GM23248 (cell line): ENCODE results near the gene ADSS2. TPM values are rescaled to one million over a fixed set of nuclear protein-coding genes. Genes with fewer than 3 reads are reported as not detected.
A peak's percentile ranks its signal among the peaks of the same experiment; 100 is the strongest.

Experiments
- DNase-seq: peaks from one replicate; pipeline ENCODE4 v3.0.0-alpha.2; 2015
- H2AFZ ChIP-seq: fragments of 200-600 bp; sonication (generic); 2 replicates; pipeline ENCODE4 v1.6.1; 2016; ENCODE audit warnings: antibody characterized with exemption
- H3F3A ChIP-seq: fragments of 200-600 bp; sonication (generic); 2 replicates; pipeline ENCODE4 v1.6.1; 2016; ENCODE audit warnings: mild to moderate bottlenecking, antibody characterized with exemption, mixed run types; ENCODE audit not compliant: insufficient read depth
- H3K27ac ChIP-seq: fragments of 200-600 bp; sonication (generic); 2 replicates; pipeline ENCODE4 v1.5.1; 2016; ENCODE audit warnings: mild to moderate bottlenecking
- H3K27me3 ChIP-seq: fragments of 200-600 bp; sonication (generic); replicated peaks from 2 replicates; pipeline ENCODE4 v1.6.1; 2016; ENCODE audit warnings: mild to moderate bottlenecking; ENCODE audit not compliant: insufficient read depth
- H3K36me3 ChIP-seq: fragments of 200-600 bp; sonication (generic); 2 replicates; pipeline ENCODE4 v1.6.1; 2016; ENCODE audit warnings: low read depth, mild to moderate bottlenecking
- H3K4me1 ChIP-seq: fragments of 200-600 bp; sonication (generic); 2 replicates; pipeline ENCODE4 v1.6.1; 2016; ENCODE audit warnings: mild to moderate bottlenecking; ENCODE audit not compliant: insufficient read depth
- H3K4me2 ChIP-seq: fragments of 200-600 bp; sonication (generic); one replicate; pipeline ENCODE4 v1.6.1; 2016; ENCODE audit warnings: mild to moderate bottlenecking; ENCODE audit not compliant: unreplicated experiment
- H3K4me3 ChIP-seq: fragments of 200-600 bp; sonication (generic); 2 replicates; pipeline ENCODE4 v1.5.1; 2016; ENCODE audit warnings: mild to moderate bottlenecking
- H3K79me2 ChIP-seq: fragments of 200-600 bp; sonication (generic); 2 replicates; pipeline ENCODE4 v1.6.1; 2016; ENCODE audit warnings: mild to moderate bottlenecking; ENCODE audit not compliant: insufficient read depth
- H3K9ac ChIP-seq: fragments of 200-600 bp; sonication (generic); 2 replicates; pipeline ENCODE4 v1.6.1; 2016; ENCODE audit warnings: mild to moderate bottlenecking
- H3K9me2 ChIP-seq: fragments of 200-600 bp; sonication (generic); 2 replicates; pipeline ENCODE4 v1.6.1; 2016; ENCODE audit warnings: mixed run types, mild to moderate bottlenecking, moderate library complexity; ENCODE audit not compliant: insufficient read depth
- H3K9me3 ChIP-seq: fragments of 200-600 bp; sonication (generic); one replicate; pipeline ENCODE4 v1.6.1; 2017; ENCODE audit warnings: low read depth
- H4K20me1 ChIP-seq: fragments of 200-600 bp; sonication (generic); 2 replicates; pipeline ENCODE4 v1.6.0; 2016; ENCODE audit not compliant: insufficient read depth
- EZH2 ChIP-seq: fragments of 200-600 bp; sonication (generic); IDR thresholded peaks from 2 replicates; pipeline ENCODE4 v1.6.1; 2018; ENCODE audit warnings: antibody characterized with exemption, mild to moderate bottlenecking; ENCODE audit not compliant: insufficient read depth, poor library complexity, severe bottlenecking
- EZH2phosphoT487 ChIP-seq: fragments of 200-600 bp; sonication (generic); IDR thresholded peaks from 2 replicates; pipeline ENCODE4 v1.6.1; 2018; ENCODE audit warnings: antibody characterized with exemption, moderate library complexity, mild to moderate bottlenecking, low read depth; ENCODE audit not compliant: insufficient read depth
- whole genome bisulfite sequencing, 2 experiments: methylation state at CpG; one replicate each; pipeline ENCODE4 v1.1.6; 2015 to 2017; ENCODE audit warnings: low lambda C conversion rate in 2 of 2, low coverage in 1 of 2; ENCODE audit errors: missing lambda C conversion rate in 2 of 2; 5-methylcytosine and 5-hydroxymethylcytosine counted together
- in situ Hi-C: fragments of 300-500 bp; cut with MboI; formaldehyde crosslinking; loops from 2 replicates; pipeline ENCODE4 v1.15.0; 2020
- polyA plus RNA-seq: library from polyadenylated mRNA; unstranded; fragments of >200 nt; fragmentation: Nextera tagmentation; extraction: Ambion mirVana; gene quantifications from 2 replicates; pipeline ENCODE4 v1.2.1, GENCODE V29; 2016
- total RNA-seq: library from RNA; depleted of rRNA; stranded (reverse); fragments of >200 nt; shearing (Covaris generic); gene quantifications from 2 replicates; pipeline ENCODE4 v1.2.3, GENCODE V29; 2014

The ADSS2 gene
- total and polyA plus RNA-seq, 2 experiments from 2014 or later = 38.8 to 55.0 TPM

DNA sequence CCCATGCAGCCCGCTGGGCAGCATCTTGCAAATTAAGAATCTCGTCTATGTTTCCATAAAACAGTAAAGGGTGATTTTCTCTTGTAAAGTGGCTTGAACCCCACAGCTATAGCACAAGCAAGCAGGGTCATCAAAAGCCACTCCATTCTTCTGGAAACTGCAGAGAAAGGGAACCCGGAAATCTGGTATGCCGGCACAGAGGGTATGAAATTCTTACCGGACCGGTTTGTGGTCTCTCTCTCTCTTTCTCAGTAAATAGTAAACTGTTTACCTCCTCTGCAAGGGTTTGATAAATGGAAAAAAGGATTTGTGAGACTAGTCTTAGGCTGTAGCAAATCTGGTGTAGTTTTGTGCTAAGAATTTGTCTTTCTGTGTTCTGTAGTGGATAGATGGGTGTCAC, 2.7 kb upstream of the ADSS2 start:
- Histone ChIP-seq H4K20me1 (0 out of 2 replicates have a peak, but pooled peaks cover 4% of the 10 kb centered on the region), H3K9me2 (no peaks in the 10 kb centered on the region), H2AFZ (peak overlapping the region; percentile 4; the same call in 1 of the 2 replicates), H3K27me3 (no peaks in the 10 kb centered on the region), H3K36me3 (no peaks in the 10 kb centered on the region), H3K9ac (no peak overlapping the region), H3K9me3 (no peaks in the 10 kb centered on the region), H3K4me3 (no peak overlapping the region), H3F3A (peaks cover 16% of the 10 kb centered on the region), H3K4me1 (peaks cover 14% of the 10 kb centered on the region), H3K27ac (no peak overlapping the region), H3K79me2 (peaks cover 15% of the 10 kb centered on the region), H3K4me2 (no peak overlapping the region)
- TF ChIP-seq EZH2 (no peak), EZH2phosphoT487 (no peak)
- WGBS, 2 experiments = 74 to 76% methylated on average over 6 of the region's 6 CpGs
- no peak for DNase-seq
- in situ Hi-C loops = no loop called here

DNA sequence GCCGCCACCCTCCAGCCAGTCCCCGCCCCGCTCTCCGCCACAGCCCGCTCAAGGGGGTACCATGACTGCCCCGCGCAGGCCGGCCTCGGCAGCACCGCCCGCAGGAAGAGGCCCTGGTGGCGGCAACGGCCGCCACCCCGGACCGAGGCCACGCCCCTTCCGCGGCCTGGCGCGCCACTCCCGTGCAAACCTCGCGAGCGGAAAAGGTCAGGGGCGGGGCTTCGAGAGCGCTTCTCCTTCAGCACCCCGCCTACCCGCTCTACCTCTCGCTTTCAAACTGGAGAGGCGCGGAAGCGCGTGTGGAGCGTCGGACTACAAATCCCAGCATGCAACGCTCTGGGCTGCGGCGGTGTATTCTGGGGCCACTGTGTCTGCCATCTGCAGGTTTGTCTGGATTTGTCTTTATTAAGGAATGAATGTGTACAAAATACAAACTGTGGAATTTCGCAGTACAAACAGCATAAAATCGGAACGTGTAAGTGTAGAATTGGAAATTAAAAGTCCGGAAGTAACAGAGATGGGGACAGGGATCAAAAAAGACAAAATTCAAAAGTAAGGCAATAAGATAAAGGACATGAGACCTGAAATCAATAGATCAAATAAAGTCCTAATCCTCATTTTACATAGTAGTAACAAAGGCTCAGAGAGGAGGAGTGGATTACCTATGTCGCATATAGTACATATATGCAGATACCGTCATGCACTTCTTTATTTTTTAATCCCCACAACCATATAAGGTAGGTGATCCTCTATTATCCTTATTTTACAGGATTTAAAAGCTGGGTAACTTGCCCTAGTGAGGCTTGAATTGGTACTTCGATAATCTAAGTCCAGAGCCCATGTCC, 464 bp upstream of the ADSS2 start:
- Histone ChIP-seq H3K27me3 (no peaks in the 10 kb centered on the region), H2AFZ (peak overlapping the region; percentile 85), H3K9me3 (no peaks in the 10 kb centered on the region), H3K4me3 (peak overlapping the region; percentile 91), H3K79me2 (peaks cover 37% of the 10 kb centered on the region), H3K4me1 (peaks cover 24% of the 10 kb centered on the region), H4K20me1 (0 out of 2 replicates have a peak, but pooled peaks cover 4% of the 10 kb centered on the region), H3K4me2 (peak overlapping the region; percentile 83), H3F3A (peaks cover 17% of the 10 kb centered on the region), H3K36me3 (no peaks in the 10 kb centered on the region), H3K9me2 (no peaks in the 10 kb centered on the region), H3K9ac (peak overlapping the region; percentile 97), H3K27ac (peak overlapping the region; percentile 96)
- peak; percentile 100 for DNase-seq
- in situ Hi-C loops = no loop called here
- TF ChIP-seq EZH2phosphoT487 (no peak), EZH2 (no peak)
- 7 to 16% methylated on average over 24 to 47 of the region's 47 CpGs for WGBS, 2 experiments

DNA sequence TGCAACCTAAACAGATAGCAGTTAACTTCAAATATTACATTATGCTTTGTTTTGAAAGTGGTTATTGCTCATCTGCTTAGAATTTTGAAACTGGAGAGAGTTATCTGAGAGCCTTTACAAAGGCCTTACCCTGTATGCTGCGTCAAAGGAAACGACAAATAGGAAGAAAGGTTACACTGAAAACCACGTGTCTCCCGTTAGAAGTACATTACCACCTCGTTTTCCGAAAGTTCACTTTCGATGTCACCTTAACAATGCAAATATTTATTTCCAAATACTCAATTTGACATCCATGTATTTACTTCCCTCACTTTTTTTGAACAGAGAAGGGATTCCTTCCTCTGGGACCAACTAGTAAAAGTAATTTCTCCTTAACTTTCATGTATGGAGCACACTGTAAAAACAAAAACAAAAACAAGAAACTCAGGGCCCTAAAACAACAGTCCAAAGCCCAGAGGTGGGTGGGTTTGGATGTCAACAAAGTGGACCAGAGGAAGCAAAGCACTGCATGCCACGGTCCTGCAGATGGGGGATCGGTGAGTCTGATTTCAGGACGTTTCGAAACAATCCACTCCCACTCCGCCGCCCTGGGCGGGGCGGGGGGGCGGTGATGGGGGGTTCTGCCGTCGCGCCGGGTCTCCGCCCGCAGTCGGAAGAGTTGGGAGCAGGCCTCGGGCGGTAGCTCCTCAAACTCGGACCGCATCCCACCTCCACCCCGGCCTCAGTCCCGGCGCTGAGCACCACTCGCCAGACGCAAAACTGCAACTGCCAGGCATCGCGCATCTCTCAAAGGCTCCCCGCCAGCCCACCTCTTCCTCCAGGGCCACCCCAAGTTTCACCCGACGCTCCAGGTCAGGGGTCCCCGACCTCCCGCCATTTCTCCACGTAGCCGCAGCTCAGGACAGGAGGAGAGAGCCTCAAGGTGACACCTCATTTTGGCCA, 841 bp downstream of the ADSS2 start:
- 1% methylated on average over 21 to 41 of the region's 41 CpGs for WGBS, 2 experiments
- H3K4me1 ChIP-seq = peaks cover 35% of the 10 kb centered on the region
- H3K27me3 ChIP-seq = no peaks in the 10 kb centered on the region
- in situ Hi-C loops = no loop called here
- TF ChIP-seq EZH2phosphoT487 (no peak), EZH2 (no peak)
- H3K9me3 ChIP-seq = no peaks in the 10 kb centered on the region
- peaks cover 50% of the 10 kb centered on the region for H3K79me2 ChIP-seq
- peak; percentile 85 for DNase-seq
- peak overlapping the region; percentile 98 for H3K4me2 ChIP-seq
- H3K9me2 ChIP-seq = no peaks in the 10 kb centered on the region
- H3F3A ChIP-seq = peaks cover 23% of the 10 kb centered on the region
- 0 out of 2 replicates have a peak, but pooled peaks cover 4% of the 10 kb centered on the region for H4K20me1 ChIP-seq
- H2AFZ ChIP-seq = peak overlapping the region; percentile 78
- peak overlapping the region; percentile 91 for H3K4me3 ChIP-seq
- H3K36me3 ChIP-seq = no peaks in the 10 kb centered on the region
- H3K27ac ChIP-seq = peak overlapping the region; percentile 96
- H3K9ac ChIP-seq = peak overlapping the region; percentile 97

DNA sequence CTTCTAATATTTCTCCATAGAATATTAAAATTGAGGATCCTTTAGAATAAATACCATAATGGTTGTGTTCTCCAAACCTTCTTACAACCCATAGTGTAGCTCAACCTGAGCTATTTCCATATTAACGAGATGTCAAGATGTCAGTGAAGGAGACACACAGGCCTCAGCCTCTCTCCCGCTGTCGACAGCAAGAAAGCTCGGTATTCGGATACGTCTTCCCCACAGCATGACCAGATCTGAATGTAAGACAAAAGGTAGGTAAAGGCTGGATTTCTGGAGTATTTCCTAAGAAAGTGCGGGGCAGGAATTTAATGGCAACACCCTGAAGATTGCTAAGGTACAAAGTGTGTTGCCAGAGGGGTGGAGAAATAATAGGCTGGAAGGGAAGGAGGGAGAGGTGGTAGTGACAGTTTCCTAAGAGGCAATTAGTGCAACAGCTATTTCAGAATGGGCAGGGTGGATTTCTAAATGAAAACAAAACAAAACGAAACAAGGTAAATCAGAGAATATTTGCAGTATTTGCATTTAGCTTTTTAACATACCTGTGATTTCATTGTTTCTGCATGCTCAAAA, 1.7 kb downstream of the ADSS2 start:
- in situ Hi-C loops = no loop called here
- no peak for TF ChIP-seq EZH2
- no peak for TF ChIP-seq EZH2phosphoT487
- H3K4me1 ChIP-seq = peaks cover 43% of the 10 kb centered on the region
- H3K9me2 ChIP-seq = no peaks in the 10 kb centered on the region
- no peaks in the 10 kb centered on the region for H3K9me3 ChIP-seq
- H4K20me1 ChIP-seq = 0 out of 2 replicates have a peak, but pooled peaks cover 4% of the 10 kb centered on the region
- H3K4me2 ChIP-seq = peak overlapping the region; percentile 98
- peak overlapping the region; percentile 91 for H3K4me3 ChIP-seq
- H3K27me3 ChIP-seq = no peaks in the 10 kb centered on the region
- no peak overlapping the region for H2AFZ ChIP-seq
- H3K27ac ChIP-seq = peak overlapping the region; percentile 96
- WGBS, 2 experiments = 87 to 89% methylated on average over 8 of the region's 8 CpGs
- H3K36me3 ChIP-seq = no peaks in the 10 kb centered on the region
- peak overlapping the region; percentile 97 for H3K9ac ChIP-seq
- H3K79me2 ChIP-seq = peaks cover 59% of the 10 kb centered on the region
- no peak for DNase-seq
- peaks cover 31% of the 10 kb centered on the region for H3F3A ChIP-seq
